ENCODE data around the gene TAF6. TPM values are rescaled to one million over a fixed set of nuclear protein-coding genes. Genes with fewer than 3 reads are reported as not detected.

Gene TAF6
- total and polyA plus RNA-seq, 9 of the 15 experiments (the other 6 are each of a cell fraction or from before 2014, with no cell fraction given): 0.78 to 78.7 (median 21.3) TPM

- TF ChIP-seq, protein P1, sequence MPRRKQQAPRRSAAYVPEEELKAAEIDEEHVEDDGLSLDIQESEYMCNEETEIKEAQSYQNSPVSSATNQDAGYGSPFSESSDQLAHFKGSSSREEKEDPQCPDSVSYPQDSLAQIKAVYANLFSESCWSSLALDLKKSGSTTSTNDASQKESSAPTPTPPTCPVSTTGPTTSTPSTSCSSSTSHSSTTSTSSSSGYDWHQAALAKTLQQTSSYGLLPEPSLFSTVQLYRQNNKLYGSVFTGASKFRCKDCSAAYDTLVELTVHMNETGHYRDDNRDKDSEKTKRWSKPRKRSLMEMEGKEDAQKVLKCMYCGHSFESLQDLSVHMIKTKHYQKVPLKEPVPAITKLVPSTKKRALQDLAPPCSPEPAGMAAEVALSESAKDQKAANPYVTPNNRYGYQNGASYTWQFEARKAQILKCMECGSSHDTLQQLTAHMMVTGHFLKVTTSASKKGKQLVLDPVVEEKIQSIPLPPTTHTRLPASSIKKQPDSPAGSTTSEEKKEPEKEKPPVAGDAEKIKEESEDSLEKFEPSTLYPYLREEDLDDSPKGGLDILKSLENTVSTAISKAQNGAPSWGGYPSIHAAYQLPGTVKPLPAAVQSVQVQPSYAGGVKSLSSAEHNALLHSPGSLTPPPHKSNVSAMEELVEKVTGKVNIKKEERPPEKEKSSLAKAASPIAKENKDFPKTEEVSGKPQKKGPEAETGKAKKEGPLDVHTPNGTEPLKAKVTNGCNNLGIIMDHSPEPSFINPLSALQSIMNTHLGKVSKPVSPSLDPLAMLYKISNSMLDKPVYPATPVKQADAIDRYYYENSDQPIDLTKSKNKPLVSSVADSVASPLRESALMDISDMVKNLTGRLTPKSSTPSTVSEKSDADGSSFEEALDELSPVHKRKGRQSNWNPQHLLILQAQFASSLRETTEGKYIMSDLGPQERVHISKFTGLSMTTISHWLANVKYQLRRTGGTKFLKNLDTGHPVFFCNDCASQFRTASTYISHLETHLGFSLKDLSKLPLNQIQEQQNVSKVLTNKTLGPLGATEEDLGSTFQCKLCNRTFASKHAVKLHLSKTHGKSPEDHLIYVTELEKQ (CRISPR knock-in tag; IDR thresholded peaks at IDR 0.05): no peak
- TF ChIP-seq, protein P2, sequence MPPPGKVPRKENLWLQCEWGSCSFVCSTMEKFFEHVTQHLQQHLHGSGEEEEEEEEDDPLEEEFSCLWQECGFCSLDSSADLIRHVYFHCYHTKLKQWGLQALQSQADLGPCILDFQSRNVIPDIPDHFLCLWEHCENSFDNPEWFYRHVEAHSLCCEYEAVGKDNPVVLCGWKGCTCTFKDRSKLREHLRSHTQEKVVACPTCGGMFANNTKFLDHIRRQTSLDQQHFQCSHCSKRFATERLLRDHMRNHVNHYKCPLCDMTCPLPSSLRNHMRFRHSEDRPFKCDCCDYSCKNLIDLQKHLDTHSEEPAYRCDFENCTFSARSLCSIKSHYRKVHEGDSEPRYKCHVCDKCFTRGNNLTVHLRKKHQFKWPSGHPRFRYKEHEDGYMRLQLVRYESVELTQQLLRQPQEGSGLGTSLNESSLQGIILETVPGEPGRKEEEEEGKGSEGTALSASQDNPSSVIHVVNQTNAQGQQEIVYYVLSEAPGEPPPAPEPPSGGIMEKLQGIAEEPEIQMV (tag; conservative IDR thresholded peaks at IDR 0.05; ENCODE audit: low read depth): no peak
- TF ChIP-seq, protein P3, sequence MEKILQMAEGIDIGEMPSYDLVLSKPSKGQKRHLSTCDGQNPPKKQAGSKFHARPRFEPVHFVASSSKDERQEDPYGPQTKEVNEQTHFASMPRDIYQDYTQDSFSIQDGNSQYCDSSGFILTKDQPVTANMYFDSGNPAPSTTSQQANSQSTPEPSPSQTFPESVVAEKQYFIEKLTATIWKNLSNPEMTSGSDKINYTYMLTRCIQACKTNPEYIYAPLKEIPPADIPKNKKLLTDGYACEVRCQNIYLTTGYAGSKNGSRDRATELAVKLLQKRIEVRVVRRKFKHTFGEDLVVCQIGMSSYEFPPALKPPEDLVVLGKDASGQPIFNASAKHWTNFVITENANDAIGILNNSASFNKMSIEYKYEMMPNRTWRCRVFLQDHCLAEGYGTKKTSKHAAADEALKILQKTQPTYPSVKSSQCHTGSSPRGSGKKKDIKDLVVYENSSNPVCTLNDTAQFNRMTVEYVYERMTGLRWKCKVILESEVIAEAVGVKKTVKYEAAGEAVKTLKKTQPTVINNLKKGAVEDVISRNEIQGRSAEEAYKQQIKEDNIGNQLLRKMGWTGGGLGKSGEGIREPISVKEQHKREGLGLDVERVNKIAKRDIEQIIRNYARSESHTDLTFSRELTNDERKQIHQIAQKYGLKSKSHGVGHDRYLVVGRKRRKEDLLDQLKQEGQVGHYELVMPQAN (IDR thresholded peaks at IDR 0.05; ENCODE audit: borderline replicate concordance): peak; percentile 83; the same call in 1 of the 2 replicates
- TF ChIP-seq GABPB1 (CRISPR knock-in tag; IDR thresholded peaks at IDR 0.05) (peak; percentile 80), SAFB (IDR thresholded peaks at IDR 0.05; ENCODE audit: borderline replicate concordance, low read depth, low read length) (no peak), NR3C1 (CRISPR knock-in tag; IDR thresholded peaks at IDR 0.05) (no peak), NCOA6 (IDR thresholded peaks at IDR 0.05) (no peak), SUPT5H (IDR thresholded peaks at IDR 0.05) (peak; percentile 92), ELK3 (CRISPR knock-in tag; IDR thresholded peaks at IDR 0.05) (no peak), STAG1 (CRISPR knock-in tag; IDR thresholded peaks at IDR 0.05; ENCODE audit: borderline replicate concordance) (no peak), RBM39 (optimal IDR thresholded peaks at IDR 0.05; ENCODE audit: low read depth, low read length) (no peak), POU5F1 (IDR thresholded peaks at IDR 0.05; ENCODE audit: borderline replicate concordance, low read depth, low read length, partially characterized antibody) (no peak), FOXK1 (CRISPR knock-in tag; IDR thresholded peaks at IDR 0.05; ENCODE audit: borderline replicate concordance) (no peak), HEY1 (CRISPR knock-in tag; IDR thresholded peaks at IDR 0.05; ENCODE audit: borderline replicate concordance) (no peak), MEF2D (tag; conservative IDR thresholded peaks at IDR 0.05; ENCODE audit: low read depth) (no peak), NCOA1 (IDR thresholded peaks at IDR 0.05; ENCODE audit: low read depth) (no peak), NFIC (IDR thresholded peaks at IDR 0.05) (no peak; the same call in 1 of the 2 replicates), DDX20 (tag; IDR thresholded peaks at IDR 0.05; ENCODE audit: low read depth) (no peak)
- TF ChIP-seq, protein P4, sequence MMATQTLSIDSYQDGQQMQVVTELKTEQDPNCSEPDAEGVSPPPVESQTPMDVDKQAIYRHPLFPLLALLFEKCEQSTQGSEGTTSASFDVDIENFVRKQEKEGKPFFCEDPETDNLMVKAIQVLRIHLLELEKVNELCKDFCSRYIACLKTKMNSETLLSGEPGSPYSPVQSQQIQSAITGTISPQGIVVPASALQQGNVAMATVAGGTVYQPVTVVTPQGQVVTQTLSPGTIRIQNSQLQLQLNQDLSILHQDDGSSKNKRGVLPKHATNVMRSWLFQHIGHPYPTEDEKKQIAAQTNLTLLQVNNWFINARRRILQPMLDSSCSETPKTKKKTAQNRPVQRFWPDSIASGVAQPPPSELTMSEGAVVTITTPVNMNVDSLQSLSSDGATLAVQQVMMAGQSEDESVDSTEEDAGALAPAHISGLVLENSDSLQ (IDR thresholded peaks at IDR 0.05): peak; percentile 99
These were observed 29.6 kb upstream of the TAF6 start, which contains the start of gene LAMTOR4 (continued) for GRCh38 chr7:100148559-100149328.

Measured in K562 (cell line).